ENCODE data around the gene CELSR2.

CELSR2 gene

DNA sequence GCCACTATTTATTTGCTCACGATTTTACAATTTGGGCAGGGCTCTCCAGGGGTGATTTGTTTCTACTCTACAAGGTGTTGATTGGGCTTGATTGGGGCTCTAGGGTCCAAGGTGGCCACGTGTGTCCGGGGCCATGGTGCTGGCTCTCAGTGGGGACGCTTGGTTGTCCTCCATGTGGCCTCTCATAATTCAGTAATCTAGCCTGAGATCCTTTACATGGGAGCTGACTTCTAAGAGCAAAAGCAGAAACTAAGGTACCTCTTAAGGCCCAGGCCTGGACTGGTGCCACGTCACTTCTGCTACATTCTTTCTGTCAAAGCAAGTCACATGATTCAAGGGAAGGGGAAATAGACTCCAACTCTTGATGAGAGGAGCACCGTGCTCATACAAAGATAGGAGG is 41.7 kb downstream of the CELSR2 start:
- DNase-seq (ENCODE audit: low spot score) = no peak
- TF ChIP-seq CTCF (IDR thresholded peaks at IDR 0.05) = no peak
- no peak overlapping the region for H3K4me3 ChIP-seq
- H3K27ac ChIP-seq = no peak overlapping the region

GRCh38 chr1:109292364-109292763 is 43.0 kb downstream of the CELSR2 start:
- Histone ChIP-seq H3K27ac (no peak overlapping the region), H3K4me3 (no peak overlapping the region)
- no peak for TF ChIP-seq CTCF (IDR thresholded peaks at IDR 0.05)
- DNase-seq (ENCODE audit: low spot score) = no peak

DNA sequence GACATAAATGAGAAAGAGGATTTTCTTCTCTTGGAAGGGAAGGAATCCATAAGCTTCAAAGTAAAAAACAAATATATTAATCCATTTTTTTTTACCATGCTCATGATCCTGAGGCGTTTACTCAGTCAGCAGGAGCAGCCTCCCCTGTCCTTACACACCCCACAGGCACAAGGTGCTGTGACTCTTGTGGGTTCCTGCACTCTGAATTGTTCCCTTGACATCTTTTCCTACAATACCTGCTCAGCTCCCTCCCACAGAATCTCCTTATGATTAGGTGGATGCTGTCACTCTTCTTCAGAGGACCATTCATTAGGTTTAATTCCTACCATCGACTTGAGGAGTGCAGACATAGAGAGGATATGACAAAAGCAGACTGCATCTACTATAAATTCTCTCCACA is 43.7 kb downstream of the CELSR2 start:
- Histone ChIP-seq H3K27ac (no peak overlapping the region), H3K4me3 (no peak overlapping the region)
- no peak for TF ChIP-seq CTCF (IDR thresholded peaks at IDR 0.05)
- DNase-seq (ENCODE audit: low spot score) = no peak

DNA sequence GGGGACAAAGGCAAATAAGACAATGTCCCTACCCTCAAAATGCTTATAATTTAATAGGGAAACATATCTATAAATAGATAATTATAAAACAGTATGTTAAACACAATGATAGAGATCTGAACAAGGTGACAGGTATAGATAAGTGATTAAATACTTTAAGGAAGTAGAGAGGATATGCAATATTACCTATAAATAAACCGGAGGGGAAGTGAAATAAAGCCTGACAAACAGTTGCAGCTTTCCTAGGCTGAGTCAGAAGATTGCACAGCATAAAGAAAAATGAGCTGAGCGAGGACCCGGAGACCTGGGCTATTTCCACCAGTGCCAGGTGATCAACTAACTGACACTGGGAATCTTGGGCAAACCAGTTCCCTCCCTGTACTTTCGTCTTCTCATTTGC is 45.1 kb downstream of the CELSR2 start:
- Histone ChIP-seq H3K4me3 (no peak overlapping the region), H3K27ac (no peak overlapping the region)
- TF ChIP-seq CTCF (IDR thresholded peaks at IDR 0.05) = no peak
- DNase-seq (ENCODE audit: low spot score) = no peak

- DNase-seq (ENCODE audit: low spot score) = no peak
- no peak for TF ChIP-seq CTCF (IDR thresholded peaks at IDR 0.05)
- Histone ChIP-seq H3K4me3 (no peak overlapping the region), H3K27ac (no peak overlapping the region)
These were observed 46.5 kb downstream of the CELSR2 start for GRCh38 chr1:109295712-109296415.

GRCh38 chr1:109296782-109297181 is 47.4 kb downstream of the CELSR2 start:
- Histone ChIP-seq H3K4me3 (no peak overlapping the region), H3K27ac (no peak overlapping the region)
- no peak for DNase-seq (ENCODE audit: low spot score)
- TF ChIP-seq CTCF (IDR thresholded peaks at IDR 0.05) = no peak

All from coronary artery (tissue), 2 donors.